CD4-positive, alpha-beta memory T cell (primary cell): ENCODE data around the gene EIF3I. TPM values are rescaled to one million over a fixed set of nuclear protein-coding genes. Genes with fewer than 3 reads are reported as not detected.

Experiments used
- CTCF ChIA-PET: fragments of 350-600 bp; sonication (Branson Sonifier 250); formaldehyde crosslinking; loops from one replicate; lab custom pipeline; 2021; ENCODE audit warnings: inconsistent platforms; ENCODE audit not compliant: partially characterized antibody; lab: Charles Lee
- POLR2A ChIA-PET: fragments of 350-600 bp; sonication (Branson Sonifier 250); formaldehyde crosslinking; loops from one replicate; lab custom pipeline; 2021; ENCODE audit not compliant: partially characterized antibody; lab: Charles Lee
- DNase-seq, 5 donors: peaks; one replicate each; pipeline versions ENCODE4 v3.0.0 to v3.0.0-alpha.2; 2020 to 2022; ENCODE audit warnings: mixed read lengths in 1 of 5
- H3K27ac ChIP-seq: one replicate; pipeline ENCODE4 v1.7.0; 2013; ENCODE audit warnings: low read depth, low read length
- H3K27me3 ChIP-seq: 2 replicates; pipeline ENCODE4 v1.7.0; 2013; ENCODE audit warnings: mild to moderate bottlenecking, low read length, moderate library complexity; ENCODE audit not compliant: insufficient read depth
- H3K36me3 ChIP-seq: 2 replicates; pipeline ENCODE4 v1.7.0; 2013; ENCODE audit warnings: mild to moderate bottlenecking, low read length, moderate library complexity; ENCODE audit not compliant: insufficient read depth
- H3K4me1 ChIP-seq: 2 replicates; pipeline ENCODE4 v1.7.0; 2013; ENCODE audit warnings: mild to moderate bottlenecking, low read length, moderate library complexity; ENCODE audit not compliant: insufficient read depth
- H3K4me3 ChIP-seq, 2 donors: one replicate each; pipeline ENCODE4 v1.7.0; 2013; ENCODE audit warnings: low read length in 2 of 2, mild to moderate bottlenecking in 1 of 2
- H3K9me3 ChIP-seq, 2 donors: one replicate each; pipeline ENCODE4 v1.7.0; 2013; ENCODE audit warnings: low read length in 2 of 2, control low read depth in 1 of 2; ENCODE audit not compliant: control insufficient read depth in 1 of 2
- H3K27ac Mint-ChIP-seq, 7 donors: one replicate each; pipeline ENCODE4 v1.8.0; 2020 to 2021; ENCODE audit warnings: mixed read lengths in 7 of 7, mild to moderate bottlenecking in 6 of 7, inconsistent platforms in 3 of 7, moderate library complexity in 3 of 7
- H3K27me3 Mint-ChIP-seq, 2 donors: one replicate each; pipeline ENCODE4 v1.8.0; 2020 to 2021; ENCODE audit warnings: mixed read lengths in 2 of 2
- H3K36me3 Mint-ChIP-seq, 2 donors: one replicate each; pipeline ENCODE4 v1.8.0; 2020 to 2021; ENCODE audit warnings: mixed read lengths in 2 of 2, inconsistent platforms in 1 of 2, mild to moderate bottlenecking in 1 of 2
- H3K4me1 Mint-ChIP-seq, 4 donors: one replicate each; pipeline ENCODE4 v1.8.0; 2020 to 2021; ENCODE audit warnings: mixed read lengths in 4 of 4, mild to moderate bottlenecking in 1 of 4
- H3K4me3 Mint-ChIP-seq, 8 donors: one replicate each; pipeline ENCODE4 v1.8.0; 2020 to 2021; ENCODE audit warnings: mixed read lengths in 8 of 8, mild to moderate bottlenecking in 7 of 8, moderate library complexity in 6 of 8, inconsistent platforms in 3 of 8
- H3K9me3 Mint-ChIP-seq, 8 donors: one replicate each; pipeline ENCODE4 v1.8.0; 2020 to 2021; ENCODE audit warnings: mixed read lengths in 8 of 8, mild to moderate bottlenecking in 5 of 8, inconsistent platforms in 3 of 8, moderate library complexity in 1 of 8
- intact Hi-C: fragments of 100-400 bp; cut with micrococcal nuclease; formaldehyde crosslinking; loops from one replicate; pipeline ENCODE4 v1.15.1; 2023
- polyA plus RNA-seq, 2 donors: library from polyadenylated mRNA; unstranded; fragments of 300-500 nt; fragmentation: Illumina TruSeq; gene quantifications; one replicate each; pipeline ENCODE4 v1.2.3, GENCODE V29; 2021
- total RNA-seq, 2 experiments: library from RNA; stranded (reverse); gene quantifications; one replicate each; pipeline ENCODE4 v1.2.3, GENCODE V29; 2021

The EIF3I gene
- total and polyA plus RNA-seq, 4 experiments from 2014 or later, result 78.3 to 248 (median 125) TPM

- peaks cover 34% of the 10 kb centered on the region for H3K36me3 ChIP-seq
- peaks cover 46 to 82% (median 59%) of the 10 kb centered on the region in 4 donors for H3K4me1 Mint-ChIP-seq
- DNase-seq, result no peak
- H3K27ac Mint-ChIP-seq, result peak overlapping the region in 3 of 7 donors; percentile 8 to 84 (median 58)
- peaks cover 30 to 47% of the 10 kb centered on the region in 2 donors for H3K36me3 Mint-ChIP-seq
- POLR2A ChIA-PET, result interaction anchor here (0.7 to 7.5 kb wide), 11 partner anchors 9 to 197 kb away, joined by 3 to 58 read pairs (median 3); partner anchors contain the start of genes BSDC1, IQCC, KPNA6 and TXLNA
- H3K4me3 Mint-ChIP-seq, result peak overlapping the region in 5 of 8 donors; percentile 1 to 79 (median 59)
- no peak overlapping the region for H3K4me3 ChIP-seq
- no peaks in the 10 kb centered on the region for H3K9me3 Mint-ChIP-seq
- no peaks in the 10 kb centered on the region for H3K9me3 ChIP-seq
- intact Hi-C loops, result no loop called here
- no peak overlapping the region for H3K27ac ChIP-seq
- H3K27me3 Mint-ChIP-seq, result no peaks in the 10 kb centered on the region
- CTCF ChIA-PET, result interaction anchor here (1.2 to 4.7 kb wide), 4 partner anchors 9 to 52 kb away, joined by 3 to 22 read pairs (median 6); partner anchors contain the start of gene TXLNA
- peaks cover 58% of the 10 kb centered on the region for H3K4me1 ChIP-seq
- no peaks in the 10 kb centered on the region for H3K27me3 ChIP-seq
Observed at GRCh38 chr1:32197074-32197473, 25.1 kb upstream of the EIF3I start.

- no peak overlapping the region for H3K4me3 Mint-ChIP-seq
- no peak overlapping the region for H3K27ac ChIP-seq
- CTCF ChIA-PET, result interaction anchor here (0.8 to 4.7 kb wide), 5 partner anchors 9 to 42 kb away, joined by 3 to 22 read pairs (median 4); partner anchors contain the start of gene TXLNA
- H3K27me3 Mint-ChIP-seq, result no peaks in the 10 kb centered on the region
- intact Hi-C loops, result no loop called here
- H3K36me3 Mint-ChIP-seq, result peaks cover 22 to 42% of the 10 kb centered on the region in 2 donors
- peaks cover 28% of the 10 kb centered on the region for H3K36me3 ChIP-seq
- peaks cover 63% of the 10 kb centered on the region for H3K4me1 ChIP-seq
- no peak for DNase-seq
- H3K27me3 ChIP-seq, result no peaks in the 10 kb centered on the region
- H3K4me1 Mint-ChIP-seq, result peaks cover 48 to 87% (median 64%) of the 10 kb centered on the region in 4 donors
- H3K9me3 ChIP-seq, result no peaks in the 10 kb centered on the region
- POLR2A ChIA-PET, result interaction anchor here (0.7 to 7.5 kb wide), 11 partner anchors 12 to 196 kb away, joined by 3 to 58 read pairs (median 3); partner anchors contain the start of genes BSDC1, KPNA6 and TXLNA
- peak overlapping the region in 2 of 7 donors; percentile 84 to 91 for H3K27ac Mint-ChIP-seq
- H3K9me3 Mint-ChIP-seq, result no peaks in the 10 kb centered on the region
- no peak overlapping the region for H3K4me3 ChIP-seq
Observed at GRCh38 chr1:32197837-32198236, 24.4 kb upstream of the EIF3I start.

- no peak for DNase-seq
- no peak overlapping the region for H3K27ac ChIP-seq
- intact Hi-C loops, result no loop called here
- H3K9me3 Mint-ChIP-seq, result no peaks in the 10 kb centered on the region
- H3K27me3 ChIP-seq, result no peaks in the 10 kb centered on the region
- no peaks in the 10 kb centered on the region for H3K9me3 ChIP-seq
- H3K36me3 ChIP-seq, result peaks cover 21% of the 10 kb centered on the region
- peak overlapping the region in 5 of 8 donors; percentile 4 to 49 (median 46) for H3K4me3 Mint-ChIP-seq
- H3K4me1 ChIP-seq, result peaks cover 63% of the 10 kb centered on the region
- H3K4me3 ChIP-seq, result no peak overlapping the region
- no peaks in the 10 kb centered on the region for H3K27me3 Mint-ChIP-seq
- POLR2A ChIA-PET, result interaction anchor here (0.7 to 7.5 kb wide), 10 partner anchors 13 to 196 kb away, joined by 3 to 58 read pairs (median 4); partner anchors contain the start of genes BSDC1, KPNA6, MARCKSL1 and TXLNA
- peak overlapping the region; percentile 28 to 90 (median 77) for H3K27ac Mint-ChIP-seq
- CTCF ChIA-PET, result interaction anchor here (0.8 to 4.4 kb wide), 4 partner anchors 10 to 42 kb away, joined by 3 to 31 read pairs (median 6); no protein-coding TSS in a partner anchor
- peaks cover 17 to 36% of the 10 kb centered on the region in 2 donors for H3K36me3 Mint-ChIP-seq
- H3K4me1 Mint-ChIP-seq, result peaks cover 48 to 85% (median 63%) of the 10 kb centered on the region in 4 donors
Observed at GRCh38 chr1:32198237-32199042, 23.8 kb upstream of the EIF3I start.

GRCh38 chr1:32199043-32199716, 23.0 kb upstream of the EIF3I start:
- H3K27me3 ChIP-seq, result no peaks in the 10 kb centered on the region
- POLR2A ChIA-PET, result interaction anchor here (0.7 to 7.5 kb wide), 7 partner anchors 19 to 136 kb away, joined by 3 to 58 read pairs (median 3); partner anchors contain the start of genes KPNA6, MARCKSL1, TMEM39B and TXLNA
- no peaks in the 10 kb centered on the region for H3K27me3 Mint-ChIP-seq

DNA sequence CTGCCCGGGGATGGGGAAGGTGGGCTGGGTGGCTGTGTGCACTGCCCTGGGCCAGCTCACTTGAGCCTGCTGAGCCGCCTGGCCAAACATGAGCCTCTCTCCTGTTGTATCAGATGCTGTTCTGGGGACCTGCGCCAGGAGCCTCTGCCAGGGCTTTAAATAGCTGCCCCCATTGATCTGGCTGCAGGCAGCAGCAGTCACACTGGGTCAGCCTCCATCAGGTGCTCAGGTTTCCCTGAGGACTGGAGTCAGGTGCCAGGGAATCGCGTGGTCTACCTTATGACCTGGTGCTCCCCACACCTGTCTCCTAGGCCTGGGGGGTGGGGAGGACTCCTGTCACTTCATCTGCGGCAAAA, 22.5 kb upstream of the EIF3I start:
- H3K27me3 ChIP-seq, result no peaks in the 10 kb centered on the region
- no peak overlapping the region for H3K4me3 ChIP-seq
- peaks cover 42 to 81% (median 58%) of the 10 kb centered on the region in 4 donors for H3K4me1 Mint-ChIP-seq
- peaks cover 60% of the 10 kb centered on the region for H3K4me1 ChIP-seq
- peaks cover 9% of the 10 kb centered on the region for H3K36me3 ChIP-seq
- intact Hi-C loops, result loop anchor here (2.0 to 10.0 kb wide), 3 partner anchors 21 to 435 kb away; partner anchors contain the start of genes ADGRB2, TMEM39B and TXLNA
- no peaks in the 10 kb centered on the region for H3K9me3 ChIP-seq
- peak overlapping the region; percentile 84 for H3K27ac ChIP-seq
- H3K9me3 Mint-ChIP-seq, result no peaks in the 10 kb centered on the region
- no peak for DNase-seq
- ChIA-PET POLR2A (interaction anchor here (0.7 to 7.5 kb wide), 16 partner anchors 11 to 173 kb away, joined by 3 to 58 read pairs (median 4); partner anchors contain the start of genes HDAC1, KPNA6, LCK and MARCKSL1), CTCF (interaction anchor here (1.5 to 4.4 kb wide), 4 partner anchors 17 to 90 kb away, joined by 3 to 31 read pairs (median 6); no protein-coding TSS in a partner anchor)
- H3K36me3 Mint-ChIP-seq, result peaks cover 7 to 25% of the 10 kb centered on the region in 2 donors
- peak overlapping the region in 7 of 8 donors; percentile 31 to 95 (median 89) for H3K4me3 Mint-ChIP-seq
- no peaks in the 10 kb centered on the region for H3K27me3 Mint-ChIP-seq
- peak overlapping the region; percentile 85 to 97 (median 90) for H3K27ac Mint-ChIP-seq

More at GRCh38 chr1:32199043-32199716, 23.0 kb upstream of the EIF3I start:
- Mint-ChIP-seq H3K4me1 (peaks cover 47 to 87% (median 60%) of the 10 kb centered on the region in 4 donors), H3K9me3 (no peaks in the 10 kb centered on the region), H3K36me3 (peaks cover 12 to 30% of the 10 kb centered on the region in 2 donors), H3K4me3 (peak overlapping the region in 4 of 8 donors; percentile 6 to 32 (median 21)), H3K27ac (peak overlapping the region in 6 of 7 donors; percentile 3 to 95 (median 62))
- Histone ChIP-seq H3K9me3 (no peaks in the 10 kb centered on the region), H3K27ac (peak overlapping the region; percentile 84), H3K4me3 (no peak overlapping the region), H3K4me1 (peaks cover 63% of the 10 kb centered on the region), H3K36me3 (peaks cover 14% of the 10 kb centered on the region)
- intact Hi-C loops, result no loop called here
- no peak for DNase-seq
- CTCF ChIA-PET, result interaction anchor here (1.9 to 4.4 kb wide), 2 partner anchors 11 to 17 kb away, joined by 8 to 31 read pairs; no protein-coding TSS in a partner anchor

- H3K4me3 ChIP-seq, result peak within 1 kb of the TSS; percentile 57 to 85
- no peaks in the 10 kb centered on the region for H3K27me3 ChIP-seq
- peak; percentile 51 to 73 (median 58) for DNase-seq
- POLR2A ChIA-PET, result interaction anchor here (0.6 to 7.5 kb wide), 27 partner anchors 9 to 451 kb away, joined by 3 to 58 read pairs (median 4); partner anchors contain the start of genes BSDC1, DCDC2B, HDAC1 and KPNA6
- Mint-ChIP-seq H3K9me3 (no peaks in the 10 kb centered on the region), H3K36me3 (peaks cover 0 to 19% of the 10 kb centered on the region in 2 donors), H3K4me1 (peaks cover 38 to 76% (median 56%) of the 10 kb centered on the region in 4 donors), H3K4me3 (peak within 1 kb of the TSS; percentile 85 to 95 (median 92)), H3K27ac (peak within 1 kb of the TSS; percentile 87 to 97 (median 95)), H3K27me3 (no peaks in the 10 kb centered on the region)
- intact Hi-C loops, result loop anchor here (2.0 to 10.0 kb wide), 3 partner anchors 22 to 436 kb away; partner anchors contain the start of genes ADGRB2, TMEM39B and TXLNA
- CTCF ChIA-PET, result interaction anchor here (0.6 to 4.4 kb wide), 10 partner anchors 10 to 196 kb away, joined by 3 to 31 read pairs (median 4); partner anchors contain the start of gene KPNA6
- H3K36me3 ChIP-seq, result peaks cover 2% of the 10 kb centered on the region
- H3K27ac ChIP-seq, result peak within 1 kb of the TSS; percentile 84
- peaks cover 59% of the 10 kb centered on the region for H3K4me1 ChIP-seq
- H3K9me3 ChIP-seq, result no peaks in the 10 kb centered on the region
Observed at GRCh38 chr1:32200226-32201010, 21.8 kb upstream of the EIF3I start, which contains the start of gene CCDC28B. CCDC28B (plus strand) TSS chr1:32200595; CDS start chr1:32201936, 1,341 bp downstream.
